GM12875 (cell line): Measurements from ENCODE around the gene FOXP1.

Source experiments
- H3K4me3 ChIP-seq: one replicate; pipeline ENCODE4 v1.5.1; 2011; ENCODE audit warnings: low read depth, low read length, control low read depth
- TF ChIP-seq, protein P1 (sequence below): IDR thresholded peaks from 2 replicates; pipeline ENCODE4 v1.5.1; 2011; ENCODE audit warnings: low read depth, mild to moderate bottlenecking, control low read depth, inconsistent platforms, low read length, moderate library complexity, borderline replicate concordance; ENCODE audit not compliant: insufficient read depth

Gene FOXP1

DNA sequence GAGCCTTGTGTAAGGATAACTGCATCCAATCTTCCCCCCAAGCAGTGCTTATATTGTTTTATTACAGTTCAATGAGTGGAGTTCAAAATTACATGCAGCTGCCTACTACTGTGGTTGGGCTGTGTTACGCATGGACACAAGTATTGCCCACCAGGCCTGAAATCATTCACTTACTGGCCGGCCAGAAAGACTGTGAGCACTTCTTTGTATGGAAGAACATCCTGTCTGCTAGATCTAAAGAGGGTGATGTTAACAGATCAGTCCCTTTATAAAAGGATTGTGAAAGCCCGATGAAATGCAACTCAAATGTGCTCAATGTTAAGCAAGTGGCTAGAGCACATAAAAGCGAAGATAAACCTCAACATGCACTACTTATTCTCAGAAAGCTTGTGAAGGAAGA lies 132.5 kb downstream of the FOXP1 start:
- H3K4me3 ChIP-seq, result no peak overlapping the region
- TF ChIP-seq, protein P1, sequence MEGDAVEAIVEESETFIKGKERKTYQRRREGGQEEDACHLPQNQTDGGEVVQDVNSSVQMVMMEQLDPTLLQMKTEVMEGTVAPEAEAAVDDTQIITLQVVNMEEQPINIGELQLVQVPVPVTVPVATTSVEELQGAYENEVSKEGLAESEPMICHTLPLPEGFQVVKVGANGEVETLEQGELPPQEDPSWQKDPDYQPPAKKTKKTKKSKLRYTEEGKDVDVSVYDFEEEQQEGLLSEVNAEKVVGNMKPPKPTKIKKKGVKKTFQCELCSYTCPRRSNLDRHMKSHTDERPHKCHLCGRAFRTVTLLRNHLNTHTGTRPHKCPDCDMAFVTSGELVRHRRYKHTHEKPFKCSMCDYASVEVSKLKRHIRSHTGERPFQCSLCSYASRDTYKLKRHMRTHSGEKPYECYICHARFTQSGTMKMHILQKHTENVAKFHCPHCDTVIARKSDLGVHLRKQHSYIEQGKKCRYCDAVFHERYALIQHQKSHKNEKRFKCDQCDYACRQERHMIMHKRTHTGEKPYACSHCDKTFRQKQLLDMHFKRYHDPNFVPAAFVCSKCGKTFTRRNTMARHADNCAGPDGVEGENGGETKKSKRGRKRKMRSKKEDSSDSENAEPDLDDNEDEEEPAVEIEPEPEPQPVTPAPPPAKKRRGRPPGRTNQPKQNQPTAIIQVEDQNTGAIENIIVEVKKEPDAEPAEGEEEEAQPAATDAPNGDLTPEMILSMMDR, result no peak

DNA sequence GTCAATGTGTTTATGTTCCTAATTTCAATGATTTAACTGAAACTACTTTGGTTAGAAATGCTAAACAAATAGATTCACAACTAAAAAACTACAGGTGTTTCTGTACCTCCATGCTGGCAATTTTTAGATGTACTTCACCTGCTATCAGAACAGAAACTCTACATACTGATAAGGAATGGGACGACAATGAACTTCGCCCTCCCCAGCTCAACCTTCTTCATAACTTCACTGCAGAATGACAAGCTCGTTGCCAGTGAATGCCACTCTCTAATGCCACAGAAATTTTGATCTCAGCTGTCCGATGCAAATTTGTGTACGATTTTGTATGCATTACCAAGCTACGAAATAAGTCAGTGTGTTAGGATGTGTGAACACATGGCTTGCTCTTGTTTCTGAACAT lies 133.4 kb downstream of the FOXP1 start:
- H3K4me3 ChIP-seq, result no peak overlapping the region
- TF ChIP-seq, protein P1, result no peak

DNA sequence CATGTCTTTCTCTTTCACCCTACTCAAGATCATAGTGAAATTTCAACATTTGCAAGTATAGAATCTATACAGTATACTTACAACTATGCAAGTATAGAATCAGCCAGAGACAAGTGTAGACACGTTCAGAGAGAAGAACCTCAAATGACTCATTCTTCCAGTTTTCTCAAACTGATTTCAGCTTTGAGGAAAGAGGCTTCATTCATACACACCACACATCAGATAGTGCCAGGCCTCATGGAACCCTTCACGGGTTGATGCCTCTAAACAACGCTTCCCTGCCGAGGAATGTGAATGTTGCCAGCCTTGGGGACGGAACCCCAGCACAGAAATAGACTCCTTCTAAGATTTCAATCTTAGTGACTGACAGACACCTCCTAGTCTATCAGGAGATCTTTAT lies 135.7 kb downstream of the FOXP1 start:
- H3K4me3 ChIP-seq, result no peak overlapping the region
- TF ChIP-seq, protein P1, result no peak

GRCh38 chr3:71447197-71447596 lies 136.3 kb downstream of the FOXP1 start:
- H3K4me3 ChIP-seq, result no peak overlapping the region
- TF ChIP-seq, protein P1, result no peak

DNA sequence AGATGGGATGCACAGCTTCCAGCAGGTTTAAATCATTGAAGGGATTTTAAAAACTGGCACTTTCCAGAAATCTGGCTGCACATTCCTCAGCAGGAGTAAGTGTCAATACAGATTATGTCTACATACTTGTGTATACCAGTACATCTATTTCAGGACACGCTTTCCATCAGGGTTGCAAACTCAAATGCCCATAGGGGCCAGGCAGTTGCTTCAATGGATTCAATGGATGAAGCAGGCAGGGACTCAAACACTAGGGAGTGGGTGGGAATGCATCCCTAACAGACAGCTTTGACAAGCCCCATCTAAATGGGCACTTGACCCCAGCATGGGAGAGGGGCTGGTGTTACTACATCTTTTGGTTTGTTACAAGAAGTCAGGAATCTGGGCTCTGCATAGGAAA lies 136.8 kb downstream of the FOXP1 start:
- TF ChIP-seq, protein P1, result no peak
- H3K4me3 ChIP-seq, result no peak overlapping the region

- TF ChIP-seq, protein P1, result no peak
These were observed 137.3 kb downstream of the FOXP1 start for GRCh38 chr3:71446260-71446659.

GRCh38 chr3:71444861-71445259 lies 138.7 kb downstream of the FOXP1 start:
- no peak overlapping the region for H3K4me3 ChIP-seq
- TF ChIP-seq, protein P1, result no peak

More at GRCh38 chr3:71446260-71446659, 137.3 kb downstream of the FOXP1 start:
- H3K4me3 ChIP-seq, result no peak overlapping the region
